Measurements from ENCODE around the gene CADPS. TPM values are rescaled to one million over a fixed set of nuclear protein-coding genes. Genes with fewer than 3 reads are reported as not detected.

CADPS gene
- total and polyA plus RNA-seq, 8 donors: 16.1 to 112 (median 26.0) TPM

GRCh38 chr3:62859203-62859791 lies 15.9 kb downstream of the CADPS start:
- FAIRE-seq (no peak), DNase-seq (no peak), ATAC-seq (no peak)
- WGBS, 2 donors: 30 to 36% methylated on average over 5 of the region's 5 CpGs
- H3K27ac ChIP-seq: no peak overlapping the region
- no peaks in the 10 kb centered on the region for H3K4me1 ChIP-seq
- H3K4me3 ChIP-seq: no peak overlapping the region
- intact Hi-C loops (cut with DNase I): no loop called here
- no peaks in the 10 kb centered on the region for H3K36me3 ChIP-seq
- no peaks in the 10 kb centered on the region for H3K27me3 ChIP-seq
- no peak for TF ChIP-seq CTCF (IDR thresholded peaks at IDR 0.05)
- H3K9me3 ChIP-seq: no peaks in the 10 kb centered on the region

GRCh38 chr3:62845996-62846395 lies 29.2 kb downstream of the CADPS start:
- intact Hi-C loops (cut with DNase I): no loop called here
- Histone ChIP-seq H3K36me3 (no peaks in the 10 kb centered on the region), H3K4me1 (no peaks in the 10 kb centered on the region), H3K9me3 (no peaks in the 10 kb centered on the region), H3K27ac (no peak overlapping the region), H3K4me3 (no peak overlapping the region), H3K27me3 (no peaks in the 10 kb centered on the region)
- 34 to 52% methylated on average over 4 of the region's 4 CpGs for WGBS, 2 donors
- FAIRE-seq: no peak
- ATAC-seq: no peak
- no peak for DNase-seq
- TF ChIP-seq CTCF (IDR thresholded peaks at IDR 0.05): no peak

GRCh38 chr3:62843508-62843907 lies 31.7 kb downstream of the CADPS start:
- DNase-seq (no peak), ATAC-seq (no peak), FAIRE-seq (no peak)
- H3K27ac ChIP-seq: no peak overlapping the region
- no peaks in the 10 kb centered on the region for H3K4me1 ChIP-seq
- 23 to 43% methylated on average over 1 of the region's 1 CpG for WGBS, 2 donors
- H3K36me3 ChIP-seq: no peaks in the 10 kb centered on the region
- H3K4me3 ChIP-seq: no peak overlapping the region
- no peak for TF ChIP-seq CTCF (IDR thresholded peaks at IDR 0.05)
- no peaks in the 10 kb centered on the region for H3K9me3 ChIP-seq
- H3K27me3 ChIP-seq: no peaks in the 10 kb centered on the region
- intact Hi-C loops (cut with DNase I): no loop called here

GRCh38 chr3:62839748-62840147 lies 35.5 kb downstream of the CADPS start:
- Histone ChIP-seq H3K4me1 (peaks cover 0 to 5% (median 0%) of the 10 kb centered on the region in 3 donors), H3K36me3 (no peaks in the 10 kb centered on the region), H3K27ac (no peak overlapping the region), H3K9me3 (no peaks in the 10 kb centered on the region), H3K4me3 (no peak overlapping the region), H3K27me3 (no peaks in the 10 kb centered on the region)
- FAIRE-seq (no peak), DNase-seq (no peak), ATAC-seq (no peak)
- 51 to 74% methylated on average over 1 of the region's 1 CpG for WGBS, 2 donors
- intact Hi-C loops (cut with DNase I): no loop called here
- TF ChIP-seq CTCF (IDR thresholded peaks at IDR 0.05): no peak

GRCh38 chr3:62837145-62837787 lies 38.0 kb downstream of the CADPS start:
- intact Hi-C loops (cut with DNase I): no loop called here
- H3K27me3 ChIP-seq: no peaks in the 10 kb centered on the region
- no peaks in the 10 kb centered on the region for H3K36me3 ChIP-seq
- ATAC-seq (no peak), DNase-seq (no peak), FAIRE-seq (no peak)
- H3K9me3 ChIP-seq: no peaks in the 10 kb centered on the region
- 55 to 64% methylated on average over 6 of the region's 6 CpGs for WGBS, 2 donors
- peaks cover 0 to 5% (median 0%) of the 10 kb centered on the region in 3 donors for H3K4me1 ChIP-seq
- H3K27ac ChIP-seq: no peak overlapping the region
- TF ChIP-seq CTCF (IDR thresholded peaks at IDR 0.05): no peak
- no peak overlapping the region for H3K4me3 ChIP-seq
